Loucy (cell line): ENCODE data around the gene TNFRSF25.
"Not testable (repeated sequence)": the region's sequence is repeated elsewhere in the genome, so short reads cannot be mapped to it uniquely, and the experiment has no call there.

ENCODE experiments used
- CTCF ChIP-seq: fragments of 200-600 bp; sonication (generic); conservative IDR thresholded peaks from 2 replicates; pipeline ENCODE4 v1.5.1; 2014; ENCODE audit warnings: mild to moderate bottlenecking, antibody characterized with exemption, low read length
- EZH2phosphoT487 ChIP-seq: fragments of 200-600 bp; IDR thresholded peaks from 2 replicates; pipeline ENCODE4 v1.6.1; 2018; ENCODE audit warnings: antibody characterized with exemption, mild to moderate bottlenecking, moderate library complexity, borderline replicate concordance

- TF ChIP-seq CTCF, EZH2phosphoT487: not testable (repeated sequence)
Observed at GRCh38 chr1:6453895-6454855, 11.8 kb downstream of the TNFRSF25 start.
